ENCODE data around the gene PI4KB. TPM values are rescaled to one million over a fixed set of nuclear protein-coding genes. Genes with fewer than 3 reads are reported as not detected.

Gene PI4KB
- total and polyA plus RNA-seq, 9 of the 15 experiments (the other 6 are each of a cell fraction or from before 2014, with no cell fraction given), result 3.1 to 65.4 (median 45.1) TPM

- TF ChIP-seq AFF1 (IDR thresholded peaks at IDR 0.05; ENCODE audit: low read depth in 1 of 2, partially characterized antibody in 2 of 2), result peak; percentile 55 to 77
- TF ChIP-seq RBM34 (IDR thresholded peaks at IDR 0.05; ENCODE audit: borderline replicate concordance, insufficient read depth, low read length), result no peak
- TF ChIP-seq PPARD (CRISPR knock-in tag; IDR thresholded peaks at IDR 0.05), result no peak
- TF ChIP-seq ID3 (CRISPR knock-in tag; IDR thresholded peaks at IDR 0.05), result no peak
- no peak for TF ChIP-seq ID3 (tag; IDR thresholded peaks at IDR 0.05)
- peak; percentile 15; the same call in 1 of the 2 replicates for TF ChIP-seq FOXM1 (IDR thresholded peaks at IDR 0.05; ENCODE audit: low read depth)
- 0 out of 2 replicates have a peak, but pooled peaks have one; percentile 56 for TF ChIP-seq FOXM1 (CRISPR knock-in tag; IDR thresholded peaks at IDR 0.05; ENCODE audit: low read depth)
- peak; percentile 99 for TF ChIP-seq SUPT5H (IDR thresholded peaks at IDR 0.05)
- no peak for TF ChIP-seq KLF6 (CRISPR knock-in tag; IDR thresholded peaks at IDR 0.05; ENCODE audit: borderline replicate concordance)
- peak; percentile 90 for TF ChIP-seq GABPB1 (CRISPR knock-in tag; IDR thresholded peaks at IDR 0.05)
- TF ChIP-seq GATAD2A (IDR thresholded peaks at IDR 0.05), result peak; percentile 28; the same call in 1 of the 2 replicates
- peak; percentile 100 for TF ChIP-seq THRAP3 (IDR thresholded peaks at IDR 0.05; ENCODE audit: borderline replicate concordance)
- TF ChIP-seq CHCHD3 (CRISPR knock-in tag; IDR thresholded peaks at IDR 0.05), result no peak
- TF ChIP-seq SAP30 (IDR thresholded peaks at IDR 0.05; ENCODE audit: borderline replicate concordance, insufficient read depth, low read depth, low read length, poor library complexity, severe bottlenecking), result no peak
- peak in 1 of 2 experiments; percentile 67; a peak in 1 of 4 replicates for TF ChIP-seq HDAC1 (IDR thresholded peaks at IDR 0.05)
- peak; percentile 93 for TF ChIP-seq RBFOX2 (IDR thresholded peaks at IDR 0.05; ENCODE audit: low read depth, low read length)
- TF ChIP-seq ZNF3 (CRISPR knock-in tag; IDR thresholded peaks at IDR 0.05), result no peak
- TF ChIP-seq ZNF764 (CRISPR knock-in tag; IDR thresholded peaks at IDR 0.05; ENCODE audit: low read depth), result no peak
- no peak for TF ChIP-seq ZNF277 (CRISPR knock-in tag; IDR thresholded peaks at IDR 0.05; ENCODE audit: borderline replicate concordance)
- TF ChIP-seq XRCC3 (IDR thresholded peaks at IDR 0.05), result no peak
- no peak for TF ChIP-seq ZNF699 (CRISPR knock-in tag; IDR thresholded peaks at IDR 0.05; ENCODE audit: insufficient replicate concordance)
- 0 out of 4 replicates have a peak, but pooled peaks of 1 of the 2 experiments have one; percentile 8 for TF ChIP-seq NRF1 (conservative IDR thresholded peaks at IDR 0.05 in 1 of 2, IDR thresholded peaks at IDR 0.05 in 1 of 2)
These were observed 72.7 kb downstream of the PI4KB start, which contains the start of gene PSMD4 (continued) for GRCh38 chr1:151254217-151255213.
